Esophagus squamous epithelium (tissue), 5 donors: Measurements from ENCODE around the gene RBM3. TPM values are rescaled to one million over a fixed set of nuclear protein-coding genes. Genes with fewer than 3 reads are reported as not detected.

ENCODE experiments used
- DNase-seq: peaks from one replicate; lab custom pipeline; 2025; lab: John Stamatoyannopoulos, UW
- H3K27ac ChIP-seq, 4 donors: fragments of 200-600 bp; sonication (generic); one replicate each; pipeline ENCODE4 v1.5.1; 2016 to 2019; ENCODE audit warnings: mild to moderate bottlenecking in 1 of 4
- H3K27me3 ChIP-seq, 4 donors: fragments of 200-600 bp; sonication (generic); 1 replicate in 3 of 4; 2 replicates in 1 of 4; pipeline versions ENCODE4 v1.5.1 to v1.6.0; 2017 to 2021; ENCODE audit warnings: antibody characterized with exemption in 1 of 4
- H3K36me3 ChIP-seq, 3 donors: fragments of 200-600 bp; sonication (generic); one replicate each; pipeline ENCODE4 v1.5.1; 2016 to 2019
- H3K4me1 ChIP-seq, 3 donors: fragments of 200-600 bp; sonication (generic); one replicate each; pipeline ENCODE4 v1.5.1; 2017 to 2019
- H3K4me3 ChIP-seq, 4 donors: fragments of 200-600 bp; sonication (generic); 1 replicate in 3 of 4; 2 replicates in 1 of 4; pipeline ENCODE4 v1.5.1; 2016 to 2019; ENCODE audit warnings: mild to moderate bottlenecking in 2 of 4, moderate library complexity in 1 of 4
- H3K9me3 ChIP-seq, 3 donors: fragments of 200-600 bp; sonication (generic); one replicate each; pipeline ENCODE4 v1.5.1; 2016 to 2019
- POLR2A ChIP-seq, 4 donors: fragments of 450-650 bp; IDR thresholded peaks; one replicate each; pipeline ENCODE4 v1.6.1; 2017; ENCODE audit warnings: antibody characterized with exemption in 4 of 4, mild to moderate bottlenecking in 4 of 4, moderate library complexity in 3 of 4
- whole genome bisulfite sequencing, 2 donors: methylation state at CpG; one replicate each; pipeline ENCODE4 v1.1.5; 2018; 5-methylcytosine and 5-hydroxymethylcytosine counted together
- intact Hi-C: fragments of 100-400 bp; cut with DNase I; formaldehyde crosslinking; loops from one replicate; pipeline ENCODE4 v1.15.0; 2022
- total RNA-seq, 4 donors: library from RNA; depleted of rRNA; stranded (reverse); fragments of >200 nt; gene quantifications; one replicate each; pipeline ENCODE4 v1.1.0, GENCODE V29; 2016
- TF ChIP-seq, protein P1 (sequence below), 6 experiments: fragments of 450-650 bp in 4 of 6; fragments of 200-600 bp in 2 of 6; sonication (generic) in 2 of 6; IDR thresholded peaks; one replicate each; pipeline ENCODE4 v1.5.1; 2016 to 2019; ENCODE audit warnings: antibody characterized with exemption in 6 of 6, mild to moderate bottlenecking in 4 of 6, moderate library complexity in 4 of 6
- donor health status: DM: yes; HTN: yes; CAD: no.

RBM3 gene
- total RNA-seq, 4 donors from 2014 or later, result 110 to 220 (median 214) TPM

- Histone ChIP-seq H3K4me1 (peaks cover 0 to 25% (median 5%) of the 10 kb centered on the region in 3 donors), H3K27ac (no peak overlapping the region), H3K4me3 (no peak overlapping the region), H3K9me3 (no peaks in the 10 kb centered on the region), H3K36me3 (peaks cover 5 to 24% (median 5%) of the 10 kb centered on the region in 3 donors), H3K27me3 (no peaks in the 10 kb centered on the region)
- TF ChIP-seq, protein P1, sequence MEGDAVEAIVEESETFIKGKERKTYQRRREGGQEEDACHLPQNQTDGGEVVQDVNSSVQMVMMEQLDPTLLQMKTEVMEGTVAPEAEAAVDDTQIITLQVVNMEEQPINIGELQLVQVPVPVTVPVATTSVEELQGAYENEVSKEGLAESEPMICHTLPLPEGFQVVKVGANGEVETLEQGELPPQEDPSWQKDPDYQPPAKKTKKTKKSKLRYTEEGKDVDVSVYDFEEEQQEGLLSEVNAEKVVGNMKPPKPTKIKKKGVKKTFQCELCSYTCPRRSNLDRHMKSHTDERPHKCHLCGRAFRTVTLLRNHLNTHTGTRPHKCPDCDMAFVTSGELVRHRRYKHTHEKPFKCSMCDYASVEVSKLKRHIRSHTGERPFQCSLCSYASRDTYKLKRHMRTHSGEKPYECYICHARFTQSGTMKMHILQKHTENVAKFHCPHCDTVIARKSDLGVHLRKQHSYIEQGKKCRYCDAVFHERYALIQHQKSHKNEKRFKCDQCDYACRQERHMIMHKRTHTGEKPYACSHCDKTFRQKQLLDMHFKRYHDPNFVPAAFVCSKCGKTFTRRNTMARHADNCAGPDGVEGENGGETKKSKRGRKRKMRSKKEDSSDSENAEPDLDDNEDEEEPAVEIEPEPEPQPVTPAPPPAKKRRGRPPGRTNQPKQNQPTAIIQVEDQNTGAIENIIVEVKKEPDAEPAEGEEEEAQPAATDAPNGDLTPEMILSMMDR (IDR thresholded peaks at IDR 0.05), result no peak
- TF ChIP-seq POLR2A (IDR thresholded peaks at IDR 0.05), result no peak
- intact Hi-C loops, result no loop called here
- WGBS, 2 donors, result 29 to 50% methylated on average over 2 of the region's 2 CpGs
- no peak for DNase-seq
These were observed 21.6 kb downstream of the RBM3 start for GRCh38 chrX:48595929-48596328.

DNA sequence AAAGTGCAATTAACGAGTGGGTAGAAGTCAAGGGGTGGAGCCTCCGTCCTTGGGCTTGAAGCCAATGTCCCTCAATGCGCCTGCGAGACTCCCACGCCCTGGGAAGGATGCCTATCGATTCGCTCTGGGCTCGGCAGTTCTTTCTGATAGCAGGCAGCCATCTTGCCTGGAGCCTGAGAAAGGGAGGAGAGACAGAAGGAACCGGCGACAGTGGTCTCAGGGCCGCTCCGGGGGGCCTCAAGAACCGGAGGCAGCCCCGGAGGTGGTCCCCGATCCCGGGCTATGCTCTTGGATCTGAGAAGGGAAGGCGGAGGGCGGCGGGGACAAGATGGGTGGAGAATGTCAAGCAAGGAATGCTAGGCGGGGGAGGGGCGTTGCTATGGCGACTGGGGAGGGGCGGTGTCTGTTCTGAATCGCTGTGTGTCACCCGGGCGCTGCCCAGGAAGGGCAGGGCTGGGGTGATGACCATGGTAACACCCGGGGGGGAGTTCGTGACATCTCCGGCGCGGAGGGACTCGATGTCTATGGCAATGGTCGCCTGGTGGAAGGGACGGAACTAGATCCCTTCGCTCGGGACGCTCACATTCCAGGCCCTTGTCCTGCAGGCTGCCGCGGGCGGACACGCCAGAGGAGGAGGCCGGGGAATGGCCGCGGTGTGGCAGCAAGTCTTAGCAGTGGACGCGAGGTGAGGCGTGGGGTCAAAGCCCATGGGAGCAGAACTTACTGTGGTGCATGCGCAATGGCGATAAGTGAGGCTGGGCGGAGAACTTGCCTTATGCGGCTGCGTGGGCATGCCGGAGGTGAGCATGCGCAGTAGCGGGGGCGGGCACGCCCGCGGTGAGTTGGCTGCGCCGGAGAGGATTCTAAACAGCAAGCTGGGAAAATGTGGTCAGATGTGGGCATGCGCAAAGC is 23.3 kb downstream of the RBM3 start, which contains the start of gene WDR13:
WDR13 (plus strand) TSS at position 140 of the 912 bp plus-strand sequence; CDS start at position 645, 505 bp downstream.
- DNase-seq, result peak; percentile 56

GRCh38 chrX:48598614-48599013 is 24.3 kb downstream of the RBM3 start:
- Histone ChIP-seq H3K9me3 (no peaks in the 10 kb centered on the region), H3K36me3 (peaks cover 7 to 51% (median 12%) of the 10 kb centered on the region in 3 donors)
- intact Hi-C loops, result no loop called here

More for the DNA sequence above, 23.3 kb downstream of the RBM3 start, which contains the start of gene WDR13:
- Histone ChIP-seq H3K27ac (peak within 1 kb of the TSS; percentile 93 to 99 (median 96)), H3K27me3 (no peaks in the 10 kb centered on the region), H3K4me1 (peaks cover 0 to 16% (median 5%) of the 10 kb centered on the region in 3 donors), H3K9me3 (no peaks in the 10 kb centered on the region), H3K36me3 (peaks cover 5 to 41% (median 12%) of the 10 kb centered on the region in 3 donors), H3K4me3 (peak within 1 kb of the TSS; percentile 53 to 81 (median 59))
- TF ChIP-seq, protein P1 (IDR thresholded peaks at IDR 0.05), result peak in 1 of 6 experiments; percentile 2
- peak in 1 of 4 donors; percentile 59 for TF ChIP-seq POLR2A (IDR thresholded peaks at IDR 0.05)
- WGBS, 2 donors, result 0 to 40% methylated on average over 7 to 31 of the region's 62 CpGs
- intact Hi-C loops, result no loop called here

GRCh38 chrX:48599341-48599740 is 25.1 kb downstream of the RBM3 start:
- H3K9me3 ChIP-seq, result no peaks in the 10 kb centered on the region
- intact Hi-C loops, result no loop called here
- no peak overlapping the region for H3K4me3 ChIP-seq
- no peaks in the 10 kb centered on the region for H3K27me3 ChIP-seq
- no peak overlapping the region for H3K27ac ChIP-seq
- peaks cover 0 to 16% (median 5%) of the 10 kb centered on the region in 3 donors for H3K4me1 ChIP-seq
- no CpG with 5 or more reads among the region's 20 CpGs for WGBS, 2 donors
- DNase-seq, result no peak
- TF ChIP-seq POLR2A (IDR thresholded peaks at IDR 0.05), result no peak
- TF ChIP-seq, protein P1 (IDR thresholded peaks at IDR 0.05), result no peak
- peaks cover 10 to 58% (median 12%) of the 10 kb centered on the region in 3 donors for H3K36me3 ChIP-seq

More at GRCh38 chrX:48598614-48599013, 24.3 kb downstream of the RBM3 start:
- peak overlapping the region; percentile 93 to 99 (median 96) for H3K27ac ChIP-seq
- H3K4me3 ChIP-seq, result peak overlapping the region; percentile 53 to 81 (median 59)
- no peak for TF ChIP-seq POLR2A (IDR thresholded peaks at IDR 0.05)
- TF ChIP-seq, protein P1 (IDR thresholded peaks at IDR 0.05), result no peak
- H3K4me1 ChIP-seq, result peaks cover 0 to 16% (median 5%) of the 10 kb centered on the region in 3 donors
- DNase-seq, result no peak
- WGBS, 2 donors, result 76 to 80% methylated on average over 7 of the region's 25 CpGs
- no peaks in the 10 kb centered on the region for H3K27me3 ChIP-seq

GRCh38 chrX:48600226-48600625 is 25.9 kb downstream of the RBM3 start:
- peaks cover 0 to 16% (median 5%) of the 10 kb centered on the region in 3 donors for H3K4me1 ChIP-seq

More at GRCh38 chrX:48600226-48600625, 25.9 kb downstream of the RBM3 start:
- Histone ChIP-seq H3K36me3 (peaks cover 12 to 67% (median 17%) of the 10 kb centered on the region in 3 donors), H3K4me3 (no peak overlapping the region), H3K27me3 (no peaks in the 10 kb centered on the region), H3K9me3 (no peaks in the 10 kb centered on the region), H3K27ac (no peak overlapping the region)
- intact Hi-C loops, result no loop called here
- 83 to 92% methylated on average over 8 to 16 of the region's 19 CpGs for WGBS, 2 donors
- no peak for TF ChIP-seq POLR2A (IDR thresholded peaks at IDR 0.05)
- TF ChIP-seq, protein P1 (IDR thresholded peaks at IDR 0.05), result no peak
- DNase-seq, result no peak
